Fibroblast of lung (primary cell): ENCODE measurements around the gene ERP44. TPM values are rescaled to one million over a fixed set of nuclear protein-coding genes. Genes with fewer than 3 reads are reported as not detected.

Source experiments
- DNase-seq, 2 donors: peaks; one replicate each; pipeline versions ENCODE4 v3.0.0 to v3.0.0-alpha.2; 2010; ENCODE audit warnings: low read depth in 2 of 2
- H2AFZ ChIP-seq: 2 replicates; pipeline ENCODE4 v1.5.1; 2012; ENCODE audit warnings: low read length, control low read depth, inconsistent platforms
- H3K27ac ChIP-seq: 2 replicates; pipeline ENCODE4 v1.5.1; 2011; ENCODE audit warnings: low read length, control low read depth; ENCODE audit not compliant: insufficient read depth
- H3K27me3 ChIP-seq: 2 replicates; pipeline ENCODE4 v1.5.1; 2011; ENCODE audit warnings: mild to moderate bottlenecking, low read length; ENCODE audit not compliant: control insufficient read depth, insufficient read depth
- H3K36me3 ChIP-seq: 2 replicates; pipeline ENCODE4 v1.5.1; 2011; ENCODE audit warnings: low read length; ENCODE audit not compliant: control insufficient read depth, insufficient read depth
- H3K4me1 ChIP-seq: 2 replicates; pipeline ENCODE4 v1.5.1; 2011; ENCODE audit warnings: low read length; ENCODE audit not compliant: control insufficient read depth, insufficient read depth; ENCODE audit errors: extremely low read depth
- H3K4me2 ChIP-seq: 2 replicates; pipeline ENCODE4 v1.5.1; 2011; ENCODE audit warnings: low read length, control low read depth; ENCODE audit not compliant: insufficient read depth; ENCODE audit errors: extremely low read depth
- H3K4me3 ChIP-seq, 4 experiments: fragments of 200-600 bp in 1 of 4; sonication (generic) in 1 of 4; replicated peaks in 1 of 4; 2 replicates each; pipeline ENCODE4 v1.5.1; 2011 to 2016; ENCODE audit warnings: low read length in 4 of 4, low read depth in 3 of 4, mild to moderate bottlenecking in 3 of 4, control low read depth in 2 of 4, inconsistent platforms in 1 of 4, mixed read lengths in 1 of 4; ENCODE audit not compliant: insufficient read depth in 1 of 4; ENCODE audit errors: control extremely low read depth in 1 of 4
- H3K79me2 ChIP-seq: 2 replicates; pipeline ENCODE4 v1.5.1; 2012; ENCODE audit warnings: mild to moderate bottlenecking, low read length, inconsistent platforms; ENCODE audit not compliant: control insufficient read depth, insufficient read depth
- H3K9ac ChIP-seq: 2 replicates; pipeline ENCODE4 v1.5.1; 2011; ENCODE audit warnings: mild to moderate bottlenecking, low read length, control low read depth; ENCODE audit not compliant: insufficient read depth
- H3K9me3 ChIP-seq: 2 replicates; pipeline ENCODE4 v1.5.1; 2012; ENCODE audit warnings: low read depth, low read length; ENCODE audit not compliant: control insufficient read depth, insufficient read depth
- H4K20me1 ChIP-seq: 2 replicates; pipeline ENCODE4 v1.5.1; 2011; ENCODE audit warnings: low read length; ENCODE audit not compliant: control insufficient read depth, insufficient read depth; ENCODE audit errors: extremely low read depth
- EZH2 ChIP-seq: IDR thresholded peaks from 2 replicates; pipeline ENCODE4 v1.5.1; 2012; ENCODE audit warnings: low read length, control low read depth, mild to moderate bottlenecking; ENCODE audit errors: missing control alignments
- polyA plus RNA-seq, 2 donors: library from polyadenylated mRNA; depleted of rRNA in 1 of 2; stranded (reverse) in 1 of 2; unstranded in 1 of 2; fragments of >200 nt; gene quantifications; 2 replicates each; pipeline ENCODE4 v1.2.1, GENCODE V29; 2011 to 2012; ENCODE audit warnings: missing spikeins in 1 of 2
- total RNA-seq: library from RNA; depleted of rRNA; stranded (reverse); fragments of >200 nt; gene quantifications from 2 replicates; pipeline ENCODE4 v1.2.1, GENCODE V29; 2014
- TF ChIP-seq, protein P1 (sequence below), 2 donors: IDR thresholded peaks in 1 of 2; conservative IDR thresholded peaks in 1 of 2; 1 replicate in 1 of 2; 2 replicates in 1 of 2; pipeline ENCODE4 v1.5.1; 2011 to 2012; ENCODE audit warnings: low read length in 2 of 2, control low read depth in 1 of 2, inconsistent platforms in 1 of 2, low read depth in 1 of 2, mild to moderate bottlenecking in 1 of 2

The ERP44 gene
- total and polyA plus RNA-seq, 2 donors (not counting 1 experiment from before 2014, with no cell fraction given): 8.6 to 24.0 TPM

- no peaks in the 10 kb centered on the region for H3K36me3 ChIP-seq
- no peak overlapping the region for H3K9ac ChIP-seq
- no peaks in the 10 kb centered on the region for H4K20me1 ChIP-seq
- no peaks in the 10 kb centered on the region for H3K4me1 ChIP-seq
- no peak overlapping the region for H2AFZ ChIP-seq
- no peak overlapping the region for H3K27ac ChIP-seq
- no peak overlapping the region for H3K4me2 ChIP-seq
- no peak for TF ChIP-seq EZH2
- TF ChIP-seq, protein P1, sequence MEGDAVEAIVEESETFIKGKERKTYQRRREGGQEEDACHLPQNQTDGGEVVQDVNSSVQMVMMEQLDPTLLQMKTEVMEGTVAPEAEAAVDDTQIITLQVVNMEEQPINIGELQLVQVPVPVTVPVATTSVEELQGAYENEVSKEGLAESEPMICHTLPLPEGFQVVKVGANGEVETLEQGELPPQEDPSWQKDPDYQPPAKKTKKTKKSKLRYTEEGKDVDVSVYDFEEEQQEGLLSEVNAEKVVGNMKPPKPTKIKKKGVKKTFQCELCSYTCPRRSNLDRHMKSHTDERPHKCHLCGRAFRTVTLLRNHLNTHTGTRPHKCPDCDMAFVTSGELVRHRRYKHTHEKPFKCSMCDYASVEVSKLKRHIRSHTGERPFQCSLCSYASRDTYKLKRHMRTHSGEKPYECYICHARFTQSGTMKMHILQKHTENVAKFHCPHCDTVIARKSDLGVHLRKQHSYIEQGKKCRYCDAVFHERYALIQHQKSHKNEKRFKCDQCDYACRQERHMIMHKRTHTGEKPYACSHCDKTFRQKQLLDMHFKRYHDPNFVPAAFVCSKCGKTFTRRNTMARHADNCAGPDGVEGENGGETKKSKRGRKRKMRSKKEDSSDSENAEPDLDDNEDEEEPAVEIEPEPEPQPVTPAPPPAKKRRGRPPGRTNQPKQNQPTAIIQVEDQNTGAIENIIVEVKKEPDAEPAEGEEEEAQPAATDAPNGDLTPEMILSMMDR (conservative IDR thresholded peaks at IDR 0.05 in 1 of 2, IDR thresholded peaks at IDR 0.05 in 1 of 2; ENCODE audit: low read depth in 1 of 2, low read length in 2 of 2): no peak
- H3K27me3 ChIP-seq: no peaks in the 10 kb centered on the region
- DNase-seq: no peak
- H3K4me3 ChIP-seq: no peak overlapping the region
- no peaks in the 10 kb centered on the region for H3K79me2 ChIP-seq
- no peaks in the 10 kb centered on the region for H3K9me3 ChIP-seq
Measured at GRCh38 chr9:100117316-100117715, 18.5 kb upstream of the ERP44 start.

GRCh38 chr9:100112677-100113336 lies 14.0 kb upstream of the ERP44 start:
- Histone ChIP-seq H3K4me2 (no peak overlapping the region), H3K9ac (no peak overlapping the region), H3K4me3 (no peak overlapping the region), H4K20me1 (no peaks in the 10 kb centered on the region), H3K9me3 (no peaks in the 10 kb centered on the region), H3K4me1 (peaks cover 2% of the 10 kb centered on the region), H3K79me2 (no peaks in the 10 kb centered on the region), H2AFZ (no peak overlapping the region), H3K27ac (no peak overlapping the region), H3K27me3 (no peaks in the 10 kb centered on the region), H3K36me3 (no peaks in the 10 kb centered on the region)
- TF ChIP-seq, protein P1 (conservative IDR thresholded peaks at IDR 0.05 in 1 of 2, IDR thresholded peaks at IDR 0.05 in 1 of 2; ENCODE audit: low read depth in 1 of 2, low read length in 2 of 2): no peak
- TF ChIP-seq EZH2: no peak
- no peak for DNase-seq

- no peak overlapping the region for H2AFZ ChIP-seq
- H3K4me2 ChIP-seq: peak overlapping the region; percentile 51
- TF ChIP-seq EZH2: no peak
- TF ChIP-seq, protein P1 (conservative IDR thresholded peaks at IDR 0.05 in 1 of 2, IDR thresholded peaks at IDR 0.05 in 1 of 2; ENCODE audit: low read depth in 1 of 2, low read length in 2 of 2): no peak
- no peaks in the 10 kb centered on the region for H3K36me3 ChIP-seq
- no peaks in the 10 kb centered on the region for H4K20me1 ChIP-seq
- H3K27me3 ChIP-seq: no peaks in the 10 kb centered on the region
- no peak overlapping the region for H3K9ac ChIP-seq
- no peaks in the 10 kb centered on the region for H3K79me2 ChIP-seq
- peak overlapping the region; percentile 38 for H3K27ac ChIP-seq
- peak; percentile 99 for DNase-seq
- H3K9me3 ChIP-seq: no peaks in the 10 kb centered on the region
- peaks cover 2% of the 10 kb centered on the region for H3K4me1 ChIP-seq
- no peak overlapping the region for H3K4me3 ChIP-seq
Measured at GRCh38 chr9:100111235-100111634, 12.4 kb upstream of the ERP44 start.
